Activated naive CD4-positive, alpha-beta T cell treated with anti-CD3 and anti-CD28 coated beads for 36 hours (primary cell): Measurements from ENCODE around the gene ALOX12B. TPM values are rescaled to one million over a fixed set of nuclear protein-coding genes. Genes with fewer than 3 reads are reported as not detected.

Source experiments
- CTCF ChIA-PET: fragments of 350-600 bp; sonication (Branson Sonifier 250); formaldehyde crosslinking; loops from one replicate; lab custom pipeline; 2021; ENCODE audit warnings: antibody characterized with exemption; lab: Charles Lee
- DNase-seq: peaks from one replicate; pipeline ENCODE4 v3.0.0-alpha.2; 2020
- H3K27ac Mint-ChIP-seq: one replicate; pipeline ENCODE4 v1.8.0; 2021; ENCODE audit warnings: mild to moderate bottlenecking, mixed read lengths
- H3K27me3 Mint-ChIP-seq: one replicate; pipeline ENCODE4 v1.8.0; 2021; ENCODE audit warnings: low read depth, mixed read lengths
- H3K36me3 Mint-ChIP-seq: one replicate; pipeline ENCODE4 v1.8.0; 2021; ENCODE audit warnings: low read depth, mixed read lengths
- H3K4me1 Mint-ChIP-seq: one replicate; pipeline ENCODE4 v1.8.0; 2021; ENCODE audit warnings: low read depth, mixed read lengths
- H3K4me3 Mint-ChIP-seq: one replicate; pipeline ENCODE4 v1.8.0; 2021; ENCODE audit warnings: mild to moderate bottlenecking, moderate library complexity, mixed read lengths
- H3K9me3 Mint-ChIP-seq: one replicate; pipeline ENCODE4 v1.8.0; 2021; ENCODE audit warnings: mixed read lengths
- intact Hi-C: fragments of 100-400 bp; cut with micrococcal nuclease; formaldehyde crosslinking; loops from one replicate; pipeline ENCODE4 v1.15.1; 2023
- total RNA-seq, 2 experiments: library from RNA; stranded (reverse); gene quantifications; one replicate each; pipeline ENCODE4 v1.2.3, GENCODE V29; 2021

ALOX12B gene
- total RNA-seq, 2 experiments from 2014 or later: 2.0 to 2.1 TPM

DNA sequence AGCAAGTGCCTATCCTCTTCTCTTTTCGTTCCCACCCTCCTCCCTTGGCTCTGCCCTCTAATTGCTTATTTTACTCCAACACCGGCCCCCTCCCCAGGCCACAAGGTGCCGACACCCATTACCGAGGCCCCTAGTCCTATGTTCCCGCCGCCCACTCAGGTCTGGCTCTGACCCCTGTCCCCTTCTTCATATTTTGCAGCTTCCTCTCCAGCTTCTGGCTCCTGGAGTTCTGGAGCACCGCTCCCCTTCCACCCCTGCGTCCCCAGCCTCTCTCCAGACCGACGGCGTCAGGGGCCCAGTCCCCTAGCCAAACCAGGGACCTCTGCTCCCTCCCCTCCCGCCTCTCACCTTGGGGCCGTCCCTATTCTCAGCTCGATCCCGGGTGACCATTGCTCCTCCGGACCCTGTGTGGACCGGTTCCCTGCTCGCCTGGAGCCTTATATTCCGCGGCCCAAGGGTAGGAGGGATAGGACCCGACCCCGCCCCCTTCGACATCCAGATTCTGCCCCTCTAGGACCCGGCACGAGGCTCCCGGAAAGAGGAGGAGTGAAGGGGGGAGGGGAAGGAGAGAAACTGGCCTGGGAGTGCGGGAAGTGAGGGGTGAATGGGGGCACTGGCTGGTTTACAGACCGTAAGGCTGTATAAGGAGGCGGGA, 36.3 kb upstream of the ALOX12B start, which contains the start of gene HES7:
TSS of gene HES7 (minus strand) at position 412 of the 655 bp plus-strand sequence. CDS start at position 390, 22 bp downstream.
- Mint-ChIP-seq H3K4me3 (peak within 1 kb of the TSS; percentile 84), H3K27ac (peak within 1 kb of the TSS; percentile 77), H3K4me1 (peaks cover 55% of the 10 kb centered on the region), H3K27me3 (peaks cover 33% of the 10 kb centered on the region), H3K36me3 (peaks cover 7% of the 10 kb centered on the region), H3K9me3 (no peaks in the 10 kb centered on the region)
- DNase-seq: peak; percentile 38
- CTCF ChIA-PET: interaction anchor here (0.6 to 3.5 kb wide), 7 partner anchors 10 to 177 kb away, joined by 3 to 29 read pairs (median 5); partner anchors contain the start of gene CTC1
- intact Hi-C loops: loop anchor here (1.0 to 5.0 kb wide), 4 partner anchors 32 to 621 kb away; partner anchors contain the start of gene RPL26

DNA sequence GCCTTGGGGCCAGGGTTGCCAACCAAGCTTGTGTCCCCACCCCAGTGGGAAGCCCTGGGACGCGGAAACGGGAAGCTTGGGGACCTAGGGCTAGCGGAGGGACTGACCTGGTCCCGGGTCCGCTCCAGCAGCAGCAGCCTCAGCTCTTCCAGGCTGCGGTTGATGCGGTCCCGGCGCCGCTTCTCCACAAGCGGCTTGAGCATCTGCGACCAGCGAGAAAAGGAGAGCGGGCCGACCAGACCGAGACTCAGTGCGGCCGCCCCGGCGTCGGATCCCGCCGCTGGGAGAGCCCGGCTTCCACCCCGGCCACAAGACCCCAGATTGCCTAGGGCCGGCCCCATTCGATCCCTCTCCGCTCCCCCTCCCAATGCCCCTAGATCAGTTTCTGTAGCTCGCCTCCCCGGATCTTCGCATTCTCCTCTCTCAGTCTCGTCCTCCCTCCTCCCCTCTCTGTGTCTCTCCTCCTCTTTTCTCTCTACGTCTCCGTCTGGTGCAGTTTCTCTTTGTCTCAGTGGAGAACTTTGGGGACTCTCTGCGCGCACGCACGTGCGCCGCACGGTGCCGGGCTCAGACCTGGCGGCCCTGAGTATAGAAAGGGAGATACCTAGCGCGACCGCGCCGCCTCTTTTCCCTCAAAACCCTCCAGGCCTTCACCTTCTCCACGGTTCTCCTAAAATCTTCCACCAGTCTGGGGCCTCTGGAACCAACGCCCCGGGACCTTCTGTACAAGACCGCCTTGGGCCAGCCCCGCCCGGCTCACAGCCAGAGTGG, 35.6 kb upstream of the ALOX12B start:
- Mint-ChIP-seq H3K4me1 (peaks cover 61% of the 10 kb centered on the region), H3K9me3 (no peaks in the 10 kb centered on the region), H3K27me3 (peaks cover 33% of the 10 kb centered on the region), H3K36me3 (peaks cover 7% of the 10 kb centered on the region), H3K27ac (no peak overlapping the region), H3K4me3 (peak overlapping the region; percentile 84)
- intact Hi-C loops: loop anchor here (1.0 to 5.0 kb wide), 2 partner anchors 259 to 622 kb away; partner anchors contain the start of gene RPL26
- CTCF ChIA-PET: interaction anchor here (1.5 to 3.5 kb wide), 4 partner anchors 16 to 178 kb away, joined by 5 to 29 read pairs (median 7); no protein-coding TSS in a partner anchor
- peak; percentile 68 for DNase-seq

DNA sequence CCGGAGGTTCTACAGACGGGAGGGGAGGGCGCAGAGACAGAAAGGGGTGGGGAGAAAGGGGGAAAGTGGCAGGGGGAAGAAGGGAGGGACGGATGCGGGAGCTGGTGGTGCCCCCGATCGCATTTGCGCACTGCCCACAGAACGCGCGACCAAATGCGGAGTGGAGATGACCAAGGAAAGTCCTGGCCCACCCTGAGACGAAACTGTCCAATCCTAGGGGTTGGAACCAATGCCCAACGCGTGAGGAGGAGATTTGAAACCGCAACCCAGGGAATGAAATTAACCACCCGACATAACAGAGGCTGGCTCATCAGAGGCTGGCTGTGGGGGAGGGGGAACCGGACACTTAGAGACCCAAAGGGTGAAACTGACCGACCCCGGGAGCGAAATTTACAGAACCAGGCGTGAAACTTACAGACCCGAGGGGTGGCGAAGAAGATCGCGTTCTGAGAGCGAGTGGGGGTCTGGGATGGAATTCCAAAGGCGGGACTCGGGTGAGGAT, 35.0 kb upstream of the ALOX12B start:
- CTCF ChIA-PET: interaction anchor here (0.5 to 3.5 kb wide), 6 partner anchors 10 to 102 kb away, joined by 3 to 29 read pairs (median 4); no protein-coding TSS in a partner anchor
- H3K9me3 Mint-ChIP-seq: no peaks in the 10 kb centered on the region
- peak overlapping the region; percentile 32 for H3K27ac Mint-ChIP-seq
- H3K4me1 Mint-ChIP-seq: peaks cover 68% of the 10 kb centered on the region
- peak; percentile 53 for DNase-seq
- H3K36me3 Mint-ChIP-seq: peaks cover 7% of the 10 kb centered on the region
- intact Hi-C loops: loop anchor here (5.0 kb wide), 1 partner anchor 260 kb away; the partner anchor contains the start of gene RPL26
- peaks cover 36% of the 10 kb centered on the region for H3K27me3 Mint-ChIP-seq
- H3K4me3 Mint-ChIP-seq: peak overlapping the region; percentile 84

DNA sequence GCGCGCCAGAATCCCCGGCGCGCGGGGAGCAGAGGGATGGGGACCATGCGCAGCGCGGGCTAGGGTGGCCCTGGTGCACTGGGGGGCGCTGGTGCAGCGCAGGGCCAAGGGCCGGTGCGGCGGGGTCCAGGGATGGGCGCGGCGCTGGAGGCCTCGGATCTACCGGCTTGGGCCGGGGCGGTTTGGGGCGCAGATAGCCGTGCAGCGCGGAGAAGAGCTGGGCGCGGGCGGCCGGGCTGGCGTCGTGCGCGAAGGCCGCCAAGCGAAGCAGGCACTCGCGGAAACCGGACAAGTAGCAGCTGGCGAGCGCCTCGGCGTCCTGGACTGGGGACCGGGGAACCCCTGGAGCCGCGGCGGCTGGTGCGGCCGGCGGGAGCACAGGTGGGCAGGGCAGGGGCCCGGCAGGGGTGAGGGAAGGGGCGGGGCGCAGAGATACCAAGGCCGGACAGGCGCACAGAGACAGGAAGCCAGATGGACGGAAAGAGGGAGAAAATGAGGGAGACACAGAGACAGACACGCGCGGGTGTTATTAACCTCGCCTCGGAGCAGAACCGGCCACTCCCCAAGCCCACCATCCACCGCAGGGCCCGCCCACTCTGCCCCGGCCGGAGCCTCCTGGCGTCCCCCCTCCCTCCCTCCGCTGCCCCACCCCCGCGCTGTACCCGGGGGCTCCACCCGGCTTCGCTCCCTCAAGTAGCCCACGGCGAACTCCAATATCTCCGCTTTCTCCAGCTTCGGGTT, 34.3 kb upstream of the ALOX12B start:
- CTCF ChIA-PET: interaction anchor here (0.5 to 3.5 kb wide), 7 partner anchors 10 to 103 kb away, joined by 3 to 29 read pairs (median 4); no protein-coding TSS in a partner anchor
- DNase-seq: peak; percentile 77
- H3K4me3 Mint-ChIP-seq: peak overlapping the region; percentile 84
- peaks cover 38% of the 10 kb centered on the region for H3K27me3 Mint-ChIP-seq
- no peaks in the 10 kb centered on the region for H3K9me3 Mint-ChIP-seq
- intact Hi-C loops: loop anchor here (1.0 to 5.0 kb wide), 2 partner anchors 178 to 260 kb away; partner anchors contain the start of gene RPL26
- no peak overlapping the region for H3K27ac Mint-ChIP-seq
- peaks cover 65% of the 10 kb centered on the region for H3K4me1 Mint-ChIP-seq
- H3K36me3 Mint-ChIP-seq: peaks cover 7% of the 10 kb centered on the region

DNA sequence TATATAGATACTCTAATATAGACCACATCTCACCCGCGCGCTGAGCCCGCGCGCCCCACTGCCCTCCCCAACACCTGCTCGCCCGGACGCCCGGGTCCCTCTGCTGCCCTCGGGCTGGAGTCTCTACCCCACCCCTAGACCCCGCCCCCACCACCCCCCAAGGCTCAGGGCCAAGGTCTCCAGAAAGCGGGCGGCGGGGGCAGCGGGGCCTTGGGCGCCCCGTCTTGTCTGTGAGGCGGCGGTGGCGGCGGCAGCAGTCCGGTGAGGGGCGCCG, 33.8 kb upstream of the ALOX12B start:
- no peaks in the 10 kb centered on the region for H3K9me3 Mint-ChIP-seq
- no peak for DNase-seq
- no peak overlapping the region for H3K27ac Mint-ChIP-seq
- peaks cover 42% of the 10 kb centered on the region for H3K27me3 Mint-ChIP-seq
- peaks cover 7% of the 10 kb centered on the region for H3K36me3 Mint-ChIP-seq
- H3K4me3 Mint-ChIP-seq: peak overlapping the region; percentile 84
- H3K4me1 Mint-ChIP-seq: peaks cover 62% of the 10 kb centered on the region
- intact Hi-C loops: loop anchor here (1.0 to 5.0 kb wide), 2 partner anchors 179 to 261 kb away; partner anchors contain the start of gene RPL26
- CTCF ChIA-PET: interaction anchor here (0.9 to 3.5 kb wide), 2 partner anchors 18 to 71 kb away, joined by 3 to 29 read pairs; no protein-coding TSS in a partner anchor

DNA sequence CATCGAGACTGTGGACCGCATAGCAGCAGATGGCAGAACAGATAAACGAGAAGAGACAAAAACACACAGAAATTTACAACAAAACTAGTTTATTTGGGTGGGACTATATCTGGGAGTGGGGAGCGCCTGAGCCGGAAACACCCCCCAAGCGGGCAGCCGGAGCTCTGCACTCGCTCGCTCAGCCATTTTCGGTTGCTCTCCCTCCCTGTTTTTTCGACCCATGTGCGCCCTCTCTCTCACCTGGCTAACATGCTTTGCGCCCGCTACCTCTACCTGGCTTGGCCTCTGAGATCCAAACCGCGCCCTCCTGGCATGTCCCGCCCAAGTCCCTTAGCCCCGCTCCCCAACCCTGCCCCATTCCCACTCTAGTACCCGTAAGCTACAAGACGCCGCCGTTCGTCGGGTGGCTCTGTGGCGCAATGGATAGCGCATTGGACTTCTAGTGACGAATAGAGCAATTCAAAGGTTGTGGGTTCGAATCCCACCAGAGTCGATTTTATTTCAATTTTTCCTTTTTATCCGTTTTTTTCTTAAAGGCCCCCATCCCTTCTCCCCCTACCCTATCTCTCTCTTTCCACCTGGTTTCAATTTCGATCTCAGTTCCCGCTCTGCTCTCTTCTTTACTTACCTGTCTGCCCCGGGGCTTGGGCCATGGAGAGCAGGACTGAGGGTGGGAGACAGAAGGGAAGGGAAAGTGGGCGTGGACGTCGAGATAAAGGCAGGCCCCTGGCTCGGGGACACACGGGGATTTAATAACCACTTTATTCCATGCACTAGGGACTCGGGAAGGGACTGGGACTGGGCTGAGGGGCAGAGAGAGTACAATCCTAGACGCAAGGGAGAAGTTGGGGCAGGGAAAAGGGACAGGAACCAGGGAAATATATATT, 33.2 kb upstream of the ALOX12B start:
- CTCF ChIA-PET: interaction anchor here (0.6 to 3.5 kb wide), 15 partner anchors 10 to 434 kb away, joined by 3 to 36 read pairs (median 12); partner anchors contain the start of genes SLC25A35, TP53 and WRAP53
- peaks cover 45% of the 10 kb centered on the region for H3K27me3 Mint-ChIP-seq

DNA sequence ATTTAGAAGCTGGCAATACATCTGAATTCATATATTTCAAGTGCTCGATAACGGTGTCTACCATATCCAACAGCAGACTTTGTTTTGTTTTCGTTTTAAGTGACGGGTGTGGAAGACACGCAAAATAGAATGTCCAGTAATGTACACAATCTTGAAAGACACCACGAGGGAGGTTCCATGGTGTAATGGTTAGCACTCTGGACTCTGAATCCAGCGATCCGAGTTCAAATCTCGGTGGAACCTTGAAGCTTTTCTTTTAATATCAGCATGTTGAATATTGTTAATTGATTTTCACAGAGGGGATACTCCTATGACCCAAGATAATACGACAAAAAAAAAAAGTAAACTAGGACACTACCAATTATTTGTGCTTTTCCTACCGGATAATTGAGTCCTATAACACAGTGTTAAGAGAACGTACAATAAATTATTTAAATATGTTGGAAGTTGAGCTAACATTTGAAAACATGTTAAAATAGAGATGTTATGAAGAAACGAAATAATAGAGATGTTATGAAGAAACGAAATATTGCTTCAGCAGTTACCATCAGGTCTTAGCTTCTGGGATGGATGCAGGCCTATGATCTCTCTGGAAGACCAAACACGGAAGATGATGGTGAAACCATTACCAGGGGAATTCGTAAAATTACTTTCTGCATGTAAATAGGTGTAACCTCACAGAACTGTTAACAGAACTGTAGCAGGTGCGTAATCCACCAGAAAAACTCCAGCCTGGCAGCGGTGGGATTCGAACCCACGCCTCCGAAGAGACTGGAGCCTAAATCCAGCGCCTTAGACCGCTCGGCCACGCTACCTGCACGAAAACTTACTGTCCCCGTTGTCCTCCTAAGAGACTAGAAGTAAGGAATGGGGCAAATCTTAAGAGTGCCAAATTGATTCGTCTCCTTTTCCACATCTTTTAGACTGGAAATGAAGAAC, 32.3 kb upstream of the ALOX12B start:
- peaks cover 5% of the 10 kb centered on the region for H3K36me3 Mint-ChIP-seq
- H3K4me1 Mint-ChIP-seq: peaks cover 56% of the 10 kb centered on the region
- no peaks in the 10 kb centered on the region for H3K9me3 Mint-ChIP-seq
- intact Hi-C loops: loop anchor here (1.0 to 5.0 kb wide), 14 partner anchors 19 to 625 kb away; partner anchors contain the start of genes CCDC42, CNTROB, KDM6B and PFAS
- peak; percentile 97 for DNase-seq
- H3K27me3 Mint-ChIP-seq: peaks cover 41% of the 10 kb centered on the region
- H3K4me3 Mint-ChIP-seq: peak overlapping the region; percentile 84
- peak overlapping the region; percentile 95 for H3K27ac Mint-ChIP-seq
- CTCF ChIA-PET: interaction anchor here (0.6 to 4.8 kb wide), 42 partner anchors 10 to 433 kb away, joined by 3 to 53 read pairs (median 6); partner anchors contain the start of genes PFAS, SLC25A35, TP53 and WRAP53

More for the DNA sequence above, 33.2 kb upstream of the ALOX12B start:
- intact Hi-C loops: loop anchor here (1.0 to 5.0 kb wide), 6 partner anchors 19 to 262 kb away; partner anchors contain the start of genes PFAS and RPL26
- peak overlapping the region; percentile 95 for H3K27ac Mint-ChIP-seq
- H3K36me3 Mint-ChIP-seq: peaks cover 7% of the 10 kb centered on the region
- peak overlapping the region; percentile 84 for H3K4me3 Mint-ChIP-seq
- peaks cover 62% of the 10 kb centered on the region for H3K4me1 Mint-ChIP-seq
- peak; percentile 89 for DNase-seq
- no peaks in the 10 kb centered on the region for H3K9me3 Mint-ChIP-seq

DNA sequence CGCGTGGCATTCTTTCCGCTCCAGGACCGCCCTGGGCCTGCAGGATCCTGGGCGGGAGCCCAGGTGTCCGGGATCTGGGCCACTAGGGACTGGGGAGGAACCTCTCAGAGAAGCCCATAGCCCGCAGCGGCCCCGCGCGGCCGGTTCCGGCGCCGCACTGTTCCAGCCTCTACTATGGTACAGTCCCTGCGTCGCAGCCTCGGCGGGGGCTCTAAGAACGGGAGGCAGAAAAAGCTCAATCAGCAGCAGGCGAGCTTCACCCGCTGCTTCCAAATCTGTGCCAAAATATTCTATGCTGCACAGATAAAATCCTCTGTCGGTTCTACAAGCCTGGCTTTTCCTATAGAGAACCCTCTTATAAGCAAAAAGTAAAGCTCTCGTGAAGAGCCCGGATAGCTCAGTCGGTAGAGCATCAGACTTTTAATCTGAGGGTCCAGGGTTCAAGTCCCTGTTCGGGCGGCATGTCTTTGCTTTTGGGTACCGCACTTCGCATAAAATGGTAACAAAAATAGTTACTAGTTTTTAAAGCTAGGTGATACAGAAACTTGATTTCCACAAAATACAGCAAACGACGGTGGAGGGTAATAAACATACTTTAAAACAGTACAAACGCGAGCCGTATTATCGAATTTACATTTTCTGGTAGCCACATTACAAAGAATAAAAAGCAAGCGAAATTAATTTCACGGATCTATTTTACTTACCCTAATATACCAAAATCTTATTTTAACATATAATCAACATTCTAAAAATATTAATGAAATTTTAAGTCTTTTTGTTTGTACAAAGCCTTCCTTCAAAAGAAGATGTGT, 31.5 kb upstream of the ALOX12B start:
- CTCF ChIA-PET: interaction anchor here (0.7 to 4.8 kb wide), 41 partner anchors 9 to 432 kb away, joined by 3 to 53 read pairs (median 6); partner anchors contain the start of genes PFAS, SLC25A35, TP53 and WRAP53
- H3K4me1 Mint-ChIP-seq: peaks cover 48% of the 10 kb centered on the region

More for the DNA sequence above, 31.5 kb upstream of the ALOX12B start:
- Mint-ChIP-seq H3K27me3 (peaks cover 36% of the 10 kb centered on the region), H3K27ac (peak overlapping the region; percentile 95), H3K9me3 (no peaks in the 10 kb centered on the region), H3K4me3 (peak overlapping the region; percentile 84), H3K36me3 (peaks cover 5% of the 10 kb centered on the region)
- intact Hi-C loops: loop anchor here (1.0 to 2.0 kb wide), 12 partner anchors 25 to 626 kb away; partner anchors contain the start of genes CCDC42, CNTROB, KDM6B and SLC25A35
- peak; percentile 91 for DNase-seq
